Calu3 (cell line): ENCODE measurements around the gene CAMSAP3. TPM values are rescaled to one million over a fixed set of nuclear protein-coding genes. Genes with fewer than 3 reads are reported as not detected.

Experiments
- BruUV-seq: library from RNA; stranded (reverse); fragments of 400-500 nt; replicated peaks from 2 replicates; lab custom pipeline; 2021; lab: Mats Ljungman, UMichigan
- CTCF ChIA-PET: fragments of 300-600 bp; sonication (Branson Sonifier 250); formaldehyde crosslinking; loops from one replicate; lab custom pipeline; 2022; ENCODE audit warnings: antibody characterized with exemption; lab: Charles Lee
- DNase-seq: peaks from one replicate; pipeline ENCODE4 v3.0.0; 2022
- H3K27ac Mint-ChIP-seq: one replicate; pipeline ENCODE4 v1.8.0; 2022; ENCODE audit warnings: mixed read lengths; ENCODE audit not compliant: unreplicated experiment
- H3K27me3 Mint-ChIP-seq: one replicate; pipeline ENCODE4 v1.8.0; 2022; ENCODE audit warnings: mixed read lengths; ENCODE audit not compliant: unreplicated experiment
- H3K36me3 Mint-ChIP-seq: one replicate; pipeline ENCODE4 v1.8.0; 2022; ENCODE audit warnings: mild to moderate bottlenecking, moderate library complexity, mixed read lengths; ENCODE audit not compliant: insufficient read depth, unreplicated experiment
- H3K4me1 Mint-ChIP-seq: one replicate; pipeline ENCODE4 v1.8.0; 2022; ENCODE audit warnings: mild to moderate bottlenecking, low read depth, mixed read lengths; ENCODE audit not compliant: unreplicated experiment
- H3K4me3 Mint-ChIP-seq: one replicate; pipeline ENCODE4 v1.8.0; 2022; ENCODE audit warnings: mild to moderate bottlenecking, low read depth, moderate library complexity, mixed read lengths; ENCODE audit not compliant: unreplicated experiment
- H3K9me3 Mint-ChIP-seq: one replicate; pipeline ENCODE4 v1.8.0; 2022; ENCODE audit warnings: low read depth, mixed read lengths; ENCODE audit not compliant: unreplicated experiment
- intact Hi-C: fragments of 100-400 bp; cut with micrococcal nuclease; formaldehyde crosslinking; loops from one replicate; pipeline ENCODE4 v1.10.0; 2022; ENCODE audit not compliant: unreplicated experiment
- total RNA-seq: library from RNA; stranded (reverse); gene quantifications from 2 replicates; pipeline ENCODE4 v1.2.3, GENCODE V29; 2022
- TF ChIP-seq, protein P1 (sequence below): fragments of 200-600 bp; IDR thresholded peaks from one replicate; pipeline ENCODE4 v1.8.0; 2022; ENCODE audit warnings: antibody characterized with exemption; ENCODE audit not compliant: unreplicated experiment

CAMSAP3 gene
- total RNA-seq, 1 experiment from 2014 or later, result 26.0 TPM

- Mint-ChIP-seq H3K27ac (no peak overlapping the region), H3K4me1 (no peaks in the 10 kb centered on the region), H3K36me3 (peaks cover 16% of the 10 kb centered on the region), H3K9me3 (no peaks in the 10 kb centered on the region), H3K27me3 (no peaks in the 10 kb centered on the region), H3K4me3 (no peak overlapping the region)
- intact Hi-C loops, result no loop called here
- TF ChIP-seq, protein P1, sequence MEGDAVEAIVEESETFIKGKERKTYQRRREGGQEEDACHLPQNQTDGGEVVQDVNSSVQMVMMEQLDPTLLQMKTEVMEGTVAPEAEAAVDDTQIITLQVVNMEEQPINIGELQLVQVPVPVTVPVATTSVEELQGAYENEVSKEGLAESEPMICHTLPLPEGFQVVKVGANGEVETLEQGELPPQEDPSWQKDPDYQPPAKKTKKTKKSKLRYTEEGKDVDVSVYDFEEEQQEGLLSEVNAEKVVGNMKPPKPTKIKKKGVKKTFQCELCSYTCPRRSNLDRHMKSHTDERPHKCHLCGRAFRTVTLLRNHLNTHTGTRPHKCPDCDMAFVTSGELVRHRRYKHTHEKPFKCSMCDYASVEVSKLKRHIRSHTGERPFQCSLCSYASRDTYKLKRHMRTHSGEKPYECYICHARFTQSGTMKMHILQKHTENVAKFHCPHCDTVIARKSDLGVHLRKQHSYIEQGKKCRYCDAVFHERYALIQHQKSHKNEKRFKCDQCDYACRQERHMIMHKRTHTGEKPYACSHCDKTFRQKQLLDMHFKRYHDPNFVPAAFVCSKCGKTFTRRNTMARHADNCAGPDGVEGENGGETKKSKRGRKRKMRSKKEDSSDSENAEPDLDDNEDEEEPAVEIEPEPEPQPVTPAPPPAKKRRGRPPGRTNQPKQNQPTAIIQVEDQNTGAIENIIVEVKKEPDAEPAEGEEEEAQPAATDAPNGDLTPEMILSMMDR, result no peak
- CTCF ChIA-PET, result no interaction called here
- no peak for DNase-seq
- BruUV-seq, result no TSS peak
These were observed 36.6 kb upstream of the CAMSAP3 start for GRCh38 chr19:7559102-7559501.

GRCh38 chr19:7560255-7560654 lies 35.4 kb upstream of the CAMSAP3 start:
- no peak for DNase-seq
- TF ChIP-seq, protein P1, result no peak
- H3K27me3 Mint-ChIP-seq, result no peaks in the 10 kb centered on the region
- H3K27ac Mint-ChIP-seq, result no peak overlapping the region
- H3K4me3 Mint-ChIP-seq, result no peak overlapping the region
- H3K36me3 Mint-ChIP-seq, result peaks cover 10% of the 10 kb centered on the region
- CTCF ChIA-PET, result no interaction called here
- H3K9me3 Mint-ChIP-seq, result no peaks in the 10 kb centered on the region
- no peaks in the 10 kb centered on the region for H3K4me1 Mint-ChIP-seq
- intact Hi-C loops, result no loop called here
- BruUV-seq, result no TSS peak

GRCh38 chr19:7561325-7561724 lies 34.3 kb upstream of the CAMSAP3 start:
- Mint-ChIP-seq H3K4me1 (no peaks in the 10 kb centered on the region), H3K9me3 (no peaks in the 10 kb centered on the region), H3K4me3 (no peak overlapping the region), H3K36me3 (peaks cover 5% of the 10 kb centered on the region), H3K27ac (no peak overlapping the region), H3K27me3 (no peaks in the 10 kb centered on the region)
- intact Hi-C loops, result no loop called here
- DNase-seq, result no peak
- no TSS peak for BruUV-seq
- CTCF ChIA-PET, result interaction anchor here (0.6 kb wide), 1 partner anchor 409 kb away, joined by 3 read pairs; no protein-coding TSS in a partner anchor
- TF ChIP-seq, protein P1, result no peak

DNA sequence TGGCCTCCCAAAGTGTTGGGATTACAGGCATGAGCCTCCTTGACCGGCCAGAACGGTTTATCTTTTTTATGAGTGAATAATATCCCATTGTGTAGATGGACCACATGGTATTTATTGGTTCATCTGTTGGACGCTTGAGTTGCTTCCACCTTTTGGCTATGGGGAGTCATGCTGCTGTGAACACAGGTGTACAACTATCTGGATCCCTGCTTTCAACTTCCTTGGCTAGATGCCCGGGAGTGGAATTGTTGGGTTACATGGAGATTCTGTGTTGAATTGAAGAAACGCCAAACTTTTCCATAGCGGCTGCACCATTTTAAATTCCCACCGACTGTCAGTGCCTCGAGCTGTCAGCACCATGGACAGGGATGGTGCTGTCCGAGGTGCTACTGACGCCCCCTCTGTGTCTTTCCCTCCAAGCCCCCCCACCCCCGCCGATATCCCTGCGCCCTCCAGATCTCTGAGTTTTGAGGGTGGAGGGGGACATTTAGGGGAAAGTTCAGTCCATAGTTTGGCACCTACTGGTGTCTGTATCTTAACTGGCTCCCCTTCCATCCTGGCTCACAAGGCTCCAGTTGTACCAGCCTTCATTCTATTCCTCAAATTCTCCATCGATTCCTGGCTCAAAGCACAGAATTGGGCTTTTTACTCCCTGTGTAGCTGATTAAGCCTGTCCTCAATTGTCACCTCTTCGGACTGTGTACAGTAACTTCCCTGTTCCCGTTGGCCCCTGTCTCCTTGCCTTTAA lies 32.8 kb upstream of the CAMSAP3 start:
- Mint-ChIP-seq H3K27me3 (no peaks in the 10 kb centered on the region), H3K36me3 (peaks cover 5% of the 10 kb centered on the region), H3K9me3 (no peaks in the 10 kb centered on the region), H3K4me1 (no peaks in the 10 kb centered on the region), H3K27ac (no peak overlapping the region), H3K4me3 (no peak overlapping the region)
- DNase-seq, result no peak
- CTCF ChIA-PET, result interaction anchor here (0.7 kb wide), 1 partner anchor 55 kb away, joined by 4 read pairs; no protein-coding TSS in a partner anchor
- BruUV-seq, result no TSS peak
- intact Hi-C loops, result no loop called here
- TF ChIP-seq, protein P1, result no peak
